Measurements from ENCODE around the gene SDHAF3.

Gene SDHAF3

DNA sequence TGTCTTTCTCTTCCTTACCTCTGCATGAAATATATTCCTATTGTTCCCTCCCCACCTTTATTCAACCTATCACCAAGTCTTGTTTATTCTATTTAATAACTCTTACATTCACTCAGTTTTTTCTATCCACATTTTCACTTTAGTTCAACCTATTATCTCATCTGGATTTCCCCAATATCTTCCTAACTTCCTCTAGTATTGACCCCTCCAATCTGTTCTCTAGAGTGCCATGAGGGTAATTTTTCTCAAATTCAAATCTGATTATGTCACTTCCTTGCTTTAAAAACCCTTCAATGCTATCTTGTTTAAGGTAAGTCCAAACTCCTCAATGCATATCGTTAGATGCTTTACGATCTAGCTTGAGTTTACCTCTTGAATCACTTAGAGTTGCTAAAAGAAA lies 86.5 kb downstream of the SDHAF3 start:
- TF ChIP-seq, protein P1, sequence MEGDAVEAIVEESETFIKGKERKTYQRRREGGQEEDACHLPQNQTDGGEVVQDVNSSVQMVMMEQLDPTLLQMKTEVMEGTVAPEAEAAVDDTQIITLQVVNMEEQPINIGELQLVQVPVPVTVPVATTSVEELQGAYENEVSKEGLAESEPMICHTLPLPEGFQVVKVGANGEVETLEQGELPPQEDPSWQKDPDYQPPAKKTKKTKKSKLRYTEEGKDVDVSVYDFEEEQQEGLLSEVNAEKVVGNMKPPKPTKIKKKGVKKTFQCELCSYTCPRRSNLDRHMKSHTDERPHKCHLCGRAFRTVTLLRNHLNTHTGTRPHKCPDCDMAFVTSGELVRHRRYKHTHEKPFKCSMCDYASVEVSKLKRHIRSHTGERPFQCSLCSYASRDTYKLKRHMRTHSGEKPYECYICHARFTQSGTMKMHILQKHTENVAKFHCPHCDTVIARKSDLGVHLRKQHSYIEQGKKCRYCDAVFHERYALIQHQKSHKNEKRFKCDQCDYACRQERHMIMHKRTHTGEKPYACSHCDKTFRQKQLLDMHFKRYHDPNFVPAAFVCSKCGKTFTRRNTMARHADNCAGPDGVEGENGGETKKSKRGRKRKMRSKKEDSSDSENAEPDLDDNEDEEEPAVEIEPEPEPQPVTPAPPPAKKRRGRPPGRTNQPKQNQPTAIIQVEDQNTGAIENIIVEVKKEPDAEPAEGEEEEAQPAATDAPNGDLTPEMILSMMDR (IDR thresholded peaks at IDR 0.05; ENCODE audit: insufficient read depth, low read length, poor library complexity, severe bottlenecking): no peak
- no peaks in the 10 kb centered on the region for H3K27me3 ChIP-seq (replicated peaks; ENCODE audit: control insufficient read depth, insufficient read depth, low read length)
- no peak for DNase-seq (ENCODE audit: extremely low read depth, insufficient read length)
- no peaks in the 10 kb centered on the region for H3K36me3 ChIP-seq (ENCODE audit: control insufficient read depth, insufficient read depth, low read length)
- no peak overlapping the region for H3K4me3 ChIP-seq (replicated peaks; ENCODE audit: low read depth, low read length)

DNA sequence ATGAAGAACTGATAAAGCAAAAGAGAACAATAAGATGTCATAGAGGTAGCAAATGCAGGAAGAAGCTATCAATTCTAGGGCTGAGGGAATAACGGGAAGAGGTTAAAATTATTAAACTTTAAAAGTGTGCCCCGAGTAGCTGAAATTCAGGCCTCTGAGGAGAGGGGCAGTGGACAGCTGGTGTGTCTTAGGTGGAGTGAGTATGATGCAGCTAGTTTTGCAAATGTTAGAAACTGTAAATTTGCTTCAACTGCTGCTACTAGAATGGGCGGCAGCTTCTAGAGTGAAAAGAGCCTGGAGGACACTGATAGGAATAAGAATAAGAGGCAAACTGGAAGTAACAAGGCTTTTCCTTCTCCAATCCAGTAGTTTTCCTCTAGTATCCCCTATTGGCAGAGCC lies 87.3 kb downstream of the SDHAF3 start:
- Histone ChIP-seq H3K4me3 (replicated peaks; ENCODE audit: low read depth, low read length) (no peak overlapping the region), H3K27me3 (replicated peaks; ENCODE audit: control insufficient read depth, insufficient read depth, low read length) (no peaks in the 10 kb centered on the region), H3K36me3 (ENCODE audit: control insufficient read depth, insufficient read depth, low read length) (no peaks in the 10 kb centered on the region)
- no peak for DNase-seq (ENCODE audit: extremely low read depth, insufficient read length)
- TF ChIP-seq, protein P1 (IDR thresholded peaks at IDR 0.05; ENCODE audit: insufficient read depth, low read length, poor library complexity, severe bottlenecking): no peak

DNA sequence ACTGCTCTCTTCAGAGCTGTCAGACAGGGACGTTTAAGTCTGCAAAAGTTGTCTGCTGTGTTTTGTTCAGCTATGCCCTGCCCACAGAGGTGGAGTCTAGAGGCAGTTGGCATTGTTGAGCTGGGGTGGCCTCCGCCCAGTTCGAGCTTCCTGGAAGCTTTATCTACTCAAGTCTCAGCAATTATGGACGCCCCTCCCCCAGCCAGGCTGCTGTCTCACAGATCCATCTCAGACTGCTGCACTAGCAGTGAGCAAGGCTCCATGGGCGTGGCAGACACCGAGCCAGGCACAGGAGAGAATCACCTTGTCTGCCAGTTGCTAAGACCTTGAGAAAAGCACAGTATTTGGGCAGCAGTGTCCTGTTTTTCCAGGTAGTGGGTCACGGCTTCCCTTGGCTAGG lies 98.1 kb downstream of the SDHAF3 start:
- no peak for DNase-seq (ENCODE audit: extremely low read depth, insufficient read length)
- H3K4me3 ChIP-seq (replicated peaks; ENCODE audit: low read depth, low read length): no peak overlapping the region
- TF ChIP-seq, protein P1 (IDR thresholded peaks at IDR 0.05; ENCODE audit: insufficient read depth, low read length, poor library complexity, severe bottlenecking): no peak

DNA sequence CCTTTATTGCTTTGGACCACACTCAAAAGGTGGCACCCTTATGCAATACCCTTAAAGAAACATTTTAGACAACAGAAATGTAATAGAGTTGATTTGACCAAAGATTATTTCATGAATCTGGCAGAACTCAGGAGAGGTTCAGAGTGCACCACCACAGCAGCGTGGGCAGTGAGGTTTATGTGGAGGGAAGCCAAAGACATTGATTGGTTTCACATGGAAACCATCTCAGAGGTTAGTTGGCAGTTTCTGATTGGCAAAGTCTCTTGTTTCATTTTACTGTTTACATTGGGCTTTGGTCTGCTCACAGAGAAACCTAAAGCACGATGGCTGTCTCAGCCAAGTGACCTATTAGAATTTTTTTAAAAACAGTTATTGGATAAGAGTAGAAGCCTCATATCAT lies 101.3 kb downstream of the SDHAF3 start:
- TF ChIP-seq, protein P1 (IDR thresholded peaks at IDR 0.05; ENCODE audit: insufficient read depth, low read length, poor library complexity, severe bottlenecking): no peak
- DNase-seq (ENCODE audit: extremely low read depth, insufficient read length): no peak
- no peaks in the 10 kb centered on the region for H3K36me3 ChIP-seq (ENCODE audit: control insufficient read depth, insufficient read depth, low read length)
- H3K4me3 ChIP-seq (replicated peaks; ENCODE audit: low read depth, low read length): no peak overlapping the region
- no peaks in the 10 kb centered on the region for H3K27me3 ChIP-seq (replicated peaks; ENCODE audit: control insufficient read depth, insufficient read depth, low read length)

More for the DNA sequence above, 98.1 kb downstream of the SDHAF3 start:
- no peaks in the 10 kb centered on the region for H3K27me3 ChIP-seq (replicated peaks; ENCODE audit: control insufficient read depth, insufficient read depth, low read length)
- no peaks in the 10 kb centered on the region for H3K36me3 ChIP-seq (ENCODE audit: control insufficient read depth, insufficient read depth, low read length)

DNA sequence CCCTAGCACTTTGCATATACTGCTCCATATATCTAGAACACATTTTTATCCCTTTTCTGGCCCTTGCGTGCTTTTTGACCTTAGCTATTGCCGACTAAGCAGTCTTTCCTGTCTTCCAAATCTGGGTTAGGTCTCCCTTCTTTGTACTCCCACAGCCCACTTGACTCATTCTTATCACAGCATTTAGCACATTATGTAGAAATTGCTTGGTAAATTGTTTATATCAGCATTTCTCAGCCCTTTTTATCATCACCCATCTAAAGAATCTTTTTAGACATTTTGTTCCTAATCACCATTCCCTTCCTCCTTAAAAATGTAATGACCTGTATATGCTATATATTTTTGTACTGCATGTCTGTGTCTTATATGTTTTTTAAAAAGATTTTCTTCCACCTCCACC lies 101.7 kb downstream of the SDHAF3 start:
- TF ChIP-seq, protein P1 (IDR thresholded peaks at IDR 0.05; ENCODE audit: insufficient read depth, low read length, poor library complexity, severe bottlenecking): no peak
- H3K27me3 ChIP-seq (replicated peaks; ENCODE audit: control insufficient read depth, insufficient read depth, low read length): no peaks in the 10 kb centered on the region; the same call in 1 of the 2 replicates
- H3K36me3 ChIP-seq (ENCODE audit: control insufficient read depth, insufficient read depth, low read length): no peaks in the 10 kb centered on the region
- DNase-seq (ENCODE audit: extremely low read depth, insufficient read length): no peak
- no peak overlapping the region for H3K4me3 ChIP-seq (replicated peaks; ENCODE audit: low read depth, low read length)

DNA sequence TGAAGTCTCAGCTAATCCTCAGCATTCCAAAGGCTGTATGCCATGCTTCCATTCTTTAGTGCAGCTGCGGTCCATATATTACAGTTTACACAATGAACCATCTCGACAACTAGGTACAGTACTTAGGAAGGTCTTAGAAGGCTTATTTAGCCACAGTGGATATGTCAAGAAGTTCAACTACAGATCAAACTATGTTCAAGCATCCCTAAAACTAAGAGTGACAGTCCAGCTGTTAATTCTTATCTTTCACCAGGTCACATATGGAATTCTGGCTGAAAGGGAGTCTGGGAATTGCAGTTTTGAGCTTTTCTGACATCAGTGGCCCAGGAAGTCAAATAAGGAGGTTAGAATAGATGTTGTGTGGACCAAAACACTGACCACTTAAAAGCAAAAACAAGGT lies 106.8 kb downstream of the SDHAF3 start:
- TF ChIP-seq, protein P1 (IDR thresholded peaks at IDR 0.05; ENCODE audit: insufficient read depth, low read length, poor library complexity, severe bottlenecking): no peak
- Histone ChIP-seq H3K36me3 (ENCODE audit: control insufficient read depth, insufficient read depth, low read length) (no peaks in the 10 kb centered on the region), H3K4me3 (replicated peaks; ENCODE audit: low read depth, low read length) (no peak overlapping the region), H3K27me3 (replicated peaks; ENCODE audit: control insufficient read depth, insufficient read depth, low read length) (no peaks in the 10 kb centered on the region; the same call in 1 of the 2 replicates)
- DNase-seq (ENCODE audit: extremely low read depth, insufficient read length): no peak
